ENCODE measurements around the gene ADGRB3.
"Not testable (repeated sequence)": the region's sequence is repeated elsewhere in the genome, so short reads cannot be mapped to it uniquely, and the experiment has no call there.

Gene ADGRB3

DNA sequence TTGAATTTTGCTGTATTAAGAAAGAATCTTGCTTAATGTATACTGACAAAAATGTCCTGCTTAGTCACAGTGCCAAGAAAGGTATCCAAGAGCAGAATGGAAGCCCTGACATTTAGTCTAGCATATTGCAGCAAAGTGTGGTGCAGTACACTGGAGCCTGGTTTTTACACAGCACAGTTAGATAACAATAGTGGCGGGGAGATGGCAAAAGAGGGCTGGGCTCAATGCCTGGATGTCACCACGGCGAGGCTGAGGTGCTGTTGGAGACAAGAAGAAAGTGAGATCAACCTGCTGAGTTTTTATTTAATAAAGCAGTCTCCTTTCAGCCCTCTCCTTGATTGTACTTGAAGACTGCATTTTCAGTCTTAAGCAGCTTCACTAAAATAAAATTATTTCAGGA is 735.7 kb downstream of the ADGRB3 start:
- DNase-seq: no peak

DNA sequence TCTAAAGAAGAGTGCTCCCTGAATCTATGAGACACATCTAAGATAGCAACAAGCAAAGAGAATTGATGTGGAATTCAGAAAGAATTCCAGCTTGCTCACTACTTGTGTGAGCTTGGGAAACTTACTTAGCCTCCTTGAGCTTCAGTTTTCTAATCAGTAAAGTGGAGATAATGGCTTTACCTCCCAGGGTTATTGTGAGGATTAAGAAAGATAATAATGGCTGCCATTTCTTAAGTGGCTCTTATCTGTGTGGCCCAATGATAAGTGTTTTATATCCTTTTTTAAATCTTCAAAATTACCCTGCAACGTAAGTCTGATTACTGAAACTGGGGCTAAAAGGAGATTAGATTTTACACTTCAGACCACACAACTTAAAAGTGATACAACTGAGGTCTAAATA is 743.2 kb downstream of the ADGRB3 start:
- DNase-seq: no peak

DNA sequence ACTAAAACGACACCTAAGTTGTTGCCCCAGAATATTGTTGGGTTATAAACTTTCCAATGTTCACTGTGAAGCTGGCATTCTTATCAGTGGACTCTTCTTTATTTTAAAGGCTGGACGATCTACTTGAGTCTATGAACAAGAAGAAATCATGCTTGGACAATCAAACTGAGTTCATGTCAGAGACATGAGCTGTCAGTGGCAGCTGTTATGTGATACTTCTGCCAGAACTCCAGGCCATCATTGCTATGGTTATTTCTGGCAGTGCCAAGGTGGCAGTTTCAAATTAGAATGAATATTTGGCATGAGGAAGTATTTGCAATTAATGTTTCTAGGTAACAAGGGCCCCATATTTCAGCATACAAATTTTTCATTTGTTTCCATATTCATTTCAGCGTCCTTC is 744.4 kb downstream of the ADGRB3 start:
- no peak for DNase-seq

DNA sequence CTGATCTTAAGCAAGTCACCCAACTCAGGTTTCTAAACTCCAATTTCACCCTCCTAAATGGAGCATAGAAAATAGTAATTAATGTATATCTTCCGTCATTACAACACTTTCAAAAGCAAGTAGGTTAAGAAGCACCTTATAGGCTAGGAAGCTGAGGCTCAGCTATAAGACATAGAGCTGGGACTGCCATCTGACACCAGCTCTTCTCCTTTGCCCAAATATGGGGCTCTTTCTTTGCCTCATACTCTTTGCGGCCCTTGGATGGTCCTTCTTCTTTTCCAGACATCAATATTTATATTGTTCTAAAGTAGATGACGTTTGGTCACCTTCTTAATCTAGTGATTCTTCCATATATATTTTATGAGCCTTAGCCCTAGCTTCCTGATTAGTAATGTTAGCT is 748.5 kb downstream of the ADGRB3 start:
- DNase-seq: no peak

DNA sequence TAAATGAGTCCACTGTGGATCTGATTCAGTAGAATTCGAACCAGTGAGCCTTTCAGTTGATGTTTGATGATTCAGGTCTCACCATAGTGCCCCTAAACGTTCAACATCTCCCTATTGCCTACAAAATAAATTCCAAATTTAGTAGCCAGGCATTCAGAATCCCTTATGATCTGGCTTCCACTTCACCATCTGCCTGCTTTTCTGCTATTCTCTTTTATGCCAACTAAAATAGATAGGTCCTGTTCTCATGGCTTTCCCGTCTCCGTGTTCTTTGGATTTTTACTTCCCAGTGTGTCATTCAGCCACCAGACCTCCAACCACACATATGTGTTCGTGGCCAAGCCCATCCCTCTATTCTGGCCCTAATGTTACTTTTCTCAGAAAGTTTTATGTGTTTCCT is 751.3 kb downstream of the ADGRB3 start:
- no peak for DNase-seq

GRCh38 chr6:69390125-69390524 is 755.0 kb downstream of the ADGRB3 start:
- DNase-seq: no peak

- no peak for DNase-seq
Measured at GRCh38 chr6:69391106-69391505, 756.0 kb downstream of the ADGRB3 start.

DNA sequence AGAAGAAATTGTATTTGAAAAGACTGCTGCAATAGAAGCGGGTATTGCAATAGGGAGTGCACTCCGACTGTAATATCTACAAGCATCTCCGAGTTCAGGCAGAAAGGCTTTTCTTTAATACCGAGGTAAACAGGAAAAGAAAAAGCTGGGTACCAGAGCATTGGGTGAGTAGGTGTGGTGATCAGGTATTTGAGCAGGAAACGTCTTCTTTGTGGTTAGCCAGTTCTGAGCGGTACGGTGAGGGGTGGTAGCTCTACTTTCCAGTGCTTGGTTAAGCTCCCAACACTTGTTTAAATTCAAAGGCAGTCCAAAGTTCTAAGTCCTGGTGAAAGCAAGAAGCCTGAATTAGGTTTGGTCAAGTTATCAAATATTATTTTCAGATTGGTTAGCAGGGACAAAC is 757.7 kb downstream of the ADGRB3 start:
- DNase-seq: no peak

GRCh38 chr6:69398311-69398710 is 763.2 kb downstream of the ADGRB3 start:
- DNase-seq: no peak

DNA sequence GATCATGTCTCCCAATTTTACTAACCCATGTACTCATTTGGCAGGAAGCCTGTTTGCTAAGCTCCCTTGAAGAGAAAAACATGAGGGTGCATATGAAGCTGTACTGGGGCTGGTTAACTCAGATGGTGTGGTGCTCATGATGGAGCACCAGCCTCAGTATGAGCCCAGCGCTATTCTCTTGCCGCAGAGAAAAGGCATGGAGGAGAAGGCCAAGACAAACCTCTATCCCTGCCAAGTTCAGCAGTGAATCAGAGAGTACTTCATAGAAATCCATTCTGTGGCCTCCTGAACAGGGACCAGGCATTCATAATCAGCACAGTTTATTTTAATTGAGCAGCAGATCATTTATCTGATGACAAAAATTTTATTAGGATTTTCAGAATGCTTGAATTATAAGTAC is 763.6 kb downstream of the ADGRB3 start:
- no peak for DNase-seq

GRCh38 chr6:69408886-69409285 is 773.8 kb downstream of the ADGRB3 start:
- no peak for DNase-seq

DNA sequence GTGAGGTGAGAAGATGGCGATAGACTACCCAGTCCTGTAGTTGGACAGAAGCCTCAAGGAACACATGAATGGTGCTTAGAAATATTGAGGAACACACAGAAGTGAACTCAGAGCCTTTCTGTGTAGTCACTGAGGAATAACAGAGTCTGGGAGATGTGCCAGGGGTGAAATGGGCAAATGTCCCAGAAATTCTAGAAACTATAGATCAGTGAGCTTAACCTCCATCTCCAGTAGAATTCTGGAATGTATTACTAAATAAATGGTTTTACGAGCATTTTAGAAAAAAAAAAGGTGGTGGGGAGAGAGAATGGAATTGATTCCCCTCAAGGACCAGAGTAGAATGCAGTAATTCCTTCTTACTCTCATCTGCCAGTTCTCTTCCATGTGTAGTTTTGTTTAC is 781.7 kb downstream of the ADGRB3 start:
- no peak for DNase-seq

DNA sequence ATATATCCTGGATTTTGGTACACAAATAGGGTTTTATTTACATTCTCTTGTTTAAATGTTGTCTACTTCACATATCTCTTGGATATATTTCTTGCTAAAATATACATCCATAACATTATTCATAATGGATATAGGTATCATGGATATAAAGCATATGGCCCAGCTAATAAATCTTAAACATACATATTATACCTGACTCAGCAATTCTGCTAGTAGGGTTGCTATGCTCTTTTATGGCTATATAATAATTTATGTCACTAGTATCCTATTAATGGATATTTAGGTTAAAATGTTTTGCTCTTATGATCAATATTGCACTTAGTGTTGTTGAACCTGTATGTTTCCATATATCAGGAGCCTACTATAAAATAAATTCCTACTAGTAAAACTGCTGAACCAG is 786.2 kb downstream of the ADGRB3 start:
- no peak for DNase-seq

GRCh38 chr6:69422020-69422419 is 786.9 kb downstream of the ADGRB3 start:
- DNase-seq: no peak

GRCh38 chr6:69422475-69422874 is 787.4 kb downstream of the ADGRB3 start:
- no peak for DNase-seq

- DNase-seq: no peak
Measured at GRCh38 chr6:69423785-69424184, 788.7 kb downstream of the ADGRB3 start.

DNA sequence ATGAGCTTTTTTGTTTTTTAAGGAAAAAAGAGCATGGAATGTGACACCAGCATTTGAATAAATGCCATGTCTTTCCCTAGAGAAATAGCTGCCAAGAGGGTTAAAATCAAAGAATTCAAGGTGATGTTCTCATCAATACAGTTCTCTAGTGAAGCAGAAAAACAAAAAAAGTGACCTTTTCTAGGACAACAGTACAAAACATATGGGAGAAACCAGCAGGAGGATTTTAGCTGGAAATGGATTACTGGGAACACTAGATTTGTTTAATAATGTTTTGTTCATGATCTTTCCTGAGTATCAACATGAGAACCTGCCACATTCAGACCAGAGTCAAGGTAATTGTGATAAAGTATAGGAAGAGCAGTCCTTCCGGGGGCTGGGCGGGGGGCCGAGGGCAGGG is 789.5 kb downstream of the ADGRB3 start:
- no peak for DNase-seq

GRCh38 chr6:69427882-69428281 is 792.8 kb downstream of the ADGRB3 start:
- no peak for DNase-seq

- not testable (repeated sequence) for DNase-seq
Measured at GRCh38 chr6:69432168-69432567, 797.1 kb downstream of the ADGRB3 start.

DNA sequence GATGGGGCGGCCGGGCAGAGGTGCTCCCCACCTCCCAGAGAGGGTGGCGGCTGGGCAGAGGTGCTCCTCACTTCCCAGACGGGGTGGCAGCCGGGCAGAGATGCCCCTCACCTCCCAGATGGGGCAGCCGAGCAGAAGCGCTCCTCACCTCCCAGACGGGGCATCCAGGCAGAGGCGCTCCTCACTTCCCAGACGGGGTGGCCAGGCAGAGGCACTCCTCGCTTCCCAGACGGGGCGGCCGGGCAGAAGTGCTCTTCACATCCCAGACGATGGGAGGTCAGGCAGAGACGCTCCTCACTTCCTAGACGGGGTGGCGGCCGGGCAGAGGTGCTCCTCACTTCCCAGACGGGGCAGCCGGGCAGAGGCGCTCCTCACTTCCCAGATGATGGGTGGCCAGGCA is 798.0 kb downstream of the ADGRB3 start:
- not testable (repeated sequence) for DNase-seq

DNA sequence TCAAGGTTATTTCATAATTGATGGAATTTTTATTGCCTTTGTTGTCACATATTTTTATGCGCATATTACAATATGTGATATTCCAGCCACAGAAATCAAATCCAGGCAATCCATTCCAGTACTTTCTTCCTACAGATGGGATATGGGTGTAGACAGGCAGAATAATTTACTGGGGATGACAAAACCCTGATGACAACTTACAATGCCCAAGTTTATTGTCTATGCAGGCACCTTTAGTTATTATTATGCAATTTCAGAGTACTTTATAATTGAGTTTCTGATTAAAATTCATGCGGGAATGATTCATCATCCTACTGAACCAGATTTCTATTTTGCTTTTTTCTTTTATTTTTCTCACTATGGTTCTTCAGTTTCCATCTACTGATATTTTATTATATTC is 803.0 kb downstream of the ADGRB3 start:
- DNase-seq: no peak

Measured in NCI-H526 treated with DMSO at 0.1 percent for 48 hours (cell line).